Measurements from ENCODE around the gene HES5. TPM values are rescaled to one million over a fixed set of nuclear protein-coding genes. Genes with fewer than 3 reads are reported as not detected.

Gene HES5
- total and polyA plus RNA-seq, 2 of the 4 experiments (the other 2 are of a cell fraction) = not detected

DNA sequence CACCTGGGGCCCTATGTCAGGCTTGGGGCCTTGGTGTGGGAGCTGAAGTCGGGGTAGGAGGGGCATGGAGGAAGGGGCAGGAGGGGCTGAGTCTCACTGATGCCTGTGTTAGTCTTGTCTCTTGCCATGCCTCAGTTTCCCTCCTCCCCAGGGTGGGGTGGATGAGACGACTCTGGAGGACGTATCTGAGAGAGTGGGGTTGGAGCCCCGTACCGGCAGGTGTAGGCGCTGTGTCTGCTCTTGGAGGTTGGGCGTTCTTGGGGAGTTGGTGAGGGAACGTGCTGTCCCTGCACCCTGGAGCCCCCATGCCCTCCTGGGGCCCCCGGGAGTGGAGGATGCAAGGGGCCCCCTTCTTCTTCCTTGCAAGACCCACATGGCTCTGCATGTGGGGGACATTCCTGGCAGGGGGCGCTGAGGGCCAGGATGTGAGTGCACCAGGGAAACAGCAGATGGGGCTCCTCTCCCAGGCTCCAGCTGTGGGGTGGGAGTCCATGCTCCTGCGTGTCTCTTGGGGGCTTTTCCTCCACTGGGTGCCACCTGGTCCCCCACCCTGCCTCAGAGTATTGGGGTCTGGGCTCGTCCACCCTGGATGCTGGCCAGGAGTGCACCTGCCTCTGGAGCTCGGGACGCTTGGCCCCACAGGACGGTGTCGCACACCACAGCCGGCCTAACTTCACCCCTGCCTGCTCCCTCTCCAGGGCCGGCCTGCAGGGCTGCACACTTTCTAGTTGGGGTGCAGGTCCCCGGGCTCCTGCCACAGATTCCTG is 24.7 kb upstream of the HES5 start:
- H2BK5ac ChIP-seq (ENCODE audit: low read depth, low read length, poor library complexity, severe bottlenecking) = no peak overlapping the region
- no peak overlapping the region for H3K4me3 ChIP-seq (ENCODE audit: insufficient read depth, low read depth, low read length)
- no peak overlapping the region for H4K8ac ChIP-seq (ENCODE audit: low read depth in 2 of 2, low read length in 2 of 2)
- no peak overlapping the region for H4K5ac ChIP-seq (ENCODE audit: low read depth, low read length)
- no peak overlapping the region for H3K9ac ChIP-seq (ENCODE audit: low read depth, low read length)
- H3K4me2 ChIP-seq (ENCODE audit: low read depth, low read length) = no peak overlapping the region
- no peak overlapping the region for H2BK15ac ChIP-seq (ENCODE audit: low read depth, low read length)
- no peaks in the 10 kb centered on the region for H3K4me1 ChIP-seq (ENCODE audit: control insufficient read depth, insufficient read depth, low read length)
- H2AFZ ChIP-seq (replicated peaks; ENCODE audit: low read length, poor library complexity) = no peak overlapping the region
- no peak overlapping the region for H3K14ac ChIP-seq (replicated peaks; ENCODE audit: low read depth, low read length)
- ChIA-PET POLR2A (ENCODE audit: unreplicated experiment) (no interaction called here), CTCF (no interaction called here)
- dilution Hi-C loops (cut with HindIII; ENCODE audit: low sequenced_read_pairs, unreplicated experiment) (no loop called here), intact Hi-C loops (cut with micrococcal nuclease) (loop anchor here (2.0 kb wide), 1 partner anchor 870 kb away; no protein-coding TSS in a partner anchor), in situ Hi-C loops (cut with MboI; ENCODE audit: low sequenced_read_pairs) (no loop called here)
- ATAC-seq (ENCODE audit: low read depth) (no peak), DNase-seq (no peak)
- H2BK20ac ChIP-seq (ENCODE audit: low read depth, low read length) = no peak overlapping the region
- H2AK9ac ChIP-seq (replicated peaks; ENCODE audit: low read depth, low read length, poor library complexity) = peak overlapping the region; percentile 28
- H3K79me1 ChIP-seq (ENCODE audit: low read depth in 1 of 2, low read length in 2 of 2) = no peaks in the 10 kb centered on the region
- no peaks in the 10 kb centered on the region for H3K9me3 ChIP-seq (ENCODE audit: control insufficient read depth, insufficient read depth, low read length)
- H4K20me1 ChIP-seq (ENCODE audit: insufficient read depth, low read length) = no peaks in the 10 kb centered on the region
- H3K56ac ChIP-seq (ENCODE audit: extremely low read depth, insufficient read depth, low read length) = no peak overlapping the region
- TF ChIP-seq CTCF (conservative IDR thresholded peaks at IDR 0.05; ENCODE audit: low read depth, low read length) (peak; percentile 34), RAD21 (IDR thresholded peaks at IDR 0.05; ENCODE audit: low read length) (peak; percentile 45; the same call in 1 of the 2 replicates), BHLHE40 (IDR thresholded peaks at IDR 0.05; ENCODE audit: low read depth, low read length) (no peak)
- H3K23ac ChIP-seq (ENCODE audit: low read depth, low read length) = no peak overlapping the region
- no peak overlapping the region for H2BK120ac ChIP-seq (ENCODE audit: low read depth, low read length)
- BruUV-seq (replicated peaks) = no TSS peak
- no peaks in the 10 kb centered on the region; the same call in 1 of the 2 replicates for H3K27me3 ChIP-seq (ENCODE audit: control insufficient read depth, insufficient read depth, low read length)
- H3K18ac ChIP-seq (ENCODE audit: low read depth, low read length) = no peak overlapping the region
- no peaks in the 10 kb centered on the region for H3K9me1 ChIP-seq (ENCODE audit: insufficient read depth, low read length)
- H3K4ac ChIP-seq (ENCODE audit: low read depth, low read length) = no peak overlapping the region
- no peak overlapping the region for H3K27ac ChIP-seq (ENCODE audit: insufficient read depth, low read length)
- WGBS, 2 experiments (ENCODE audit: extremely low coverage in 2 of 2, insufficient read length in 1 of 2) = 90% methylated on average over 2 of the region's 19 CpGs; no CpG with 5 or more reads in 1 of the 2 experiments
- no peak overlapping the region for H4K91ac ChIP-seq (ENCODE audit: insufficient read depth, low read depth, low read length)
- no peaks in the 10 kb centered on the region for H3K36me3 ChIP-seq (ENCODE audit: control insufficient read depth, insufficient read depth, low read length)
- no peak overlapping the region for H2AK5ac ChIP-seq (ENCODE audit: low read depth, low read length)
